GM19099 (cell line): ENCODE data around the gene DLGAP1.

Experiments used
- POLR2A ChIP-seq: IDR thresholded peaks from 3 replicates; pipeline ENCODE4 v1.6.1; 2011; ENCODE audit warnings: low read depth; ENCODE audit not compliant: insufficient read length; ENCODE audit errors: extremely low read depth

DLGAP1 gene

DNA sequence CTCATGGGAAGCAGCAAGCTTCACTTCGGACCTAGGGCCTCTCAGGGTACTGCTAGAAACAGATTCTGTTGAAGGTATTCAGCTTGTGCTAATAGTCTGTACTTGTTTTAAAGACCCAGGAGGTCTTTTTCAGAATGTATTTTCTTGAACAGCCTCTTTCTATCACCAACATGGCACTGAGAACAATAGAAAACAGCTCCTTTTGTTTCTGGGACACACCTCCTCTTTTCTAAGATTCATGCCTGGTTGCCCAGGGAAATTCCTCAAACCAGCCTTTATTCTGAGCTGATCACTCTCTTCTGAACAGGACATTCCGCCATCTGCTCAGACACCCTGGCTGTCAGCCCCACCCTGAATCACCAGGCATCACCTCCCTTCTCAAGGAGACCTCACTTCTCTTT is 615.5 kb downstream of the DLGAP1 start:
- TF ChIP-seq POLR2A = no peak

GRCh38 chr18:3836483-3837335 is 618.4 kb downstream of the DLGAP1 start:
- no peak for TF ChIP-seq POLR2A

GRCh38 chr18:3832025-3832638 is 623.0 kb downstream of the DLGAP1 start:
- no peak for TF ChIP-seq POLR2A

- no peak for TF ChIP-seq POLR2A
These were observed 624.5 kb downstream of the DLGAP1 start for GRCh38 chr18:3830604-3831003.

- TF ChIP-seq POLR2A = no peak
These were observed 627.8 kb downstream of the DLGAP1 start for GRCh38 chr18:3827236-3827845.

DNA sequence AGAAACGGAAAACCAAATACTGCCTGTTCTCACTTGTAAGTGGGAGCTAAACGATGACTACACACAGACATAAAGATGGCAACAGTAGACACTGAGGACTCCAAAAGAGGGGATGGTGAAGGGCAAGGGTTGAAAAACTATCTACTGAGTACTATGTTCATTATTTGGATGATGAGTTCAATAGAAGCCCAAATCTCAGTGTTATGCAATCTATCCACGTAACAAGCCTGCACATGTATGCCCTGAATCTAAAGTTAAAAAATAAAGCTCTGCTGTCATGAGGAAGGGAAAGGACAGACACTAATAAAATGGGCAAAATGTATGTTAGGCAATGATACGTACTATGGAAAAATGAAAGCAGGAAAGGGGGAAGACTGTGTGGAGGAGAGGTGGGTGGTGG is 629.1 kb downstream of the DLGAP1 start:
- no peak for TF ChIP-seq POLR2A

- no peak for TF ChIP-seq POLR2A
These were observed 631.0 kb downstream of the DLGAP1 start for GRCh38 chr18:3824101-3824500.

GRCh38 chr18:3823073-3823472 is 632.0 kb downstream of the DLGAP1 start:
- TF ChIP-seq POLR2A = no peak

DNA sequence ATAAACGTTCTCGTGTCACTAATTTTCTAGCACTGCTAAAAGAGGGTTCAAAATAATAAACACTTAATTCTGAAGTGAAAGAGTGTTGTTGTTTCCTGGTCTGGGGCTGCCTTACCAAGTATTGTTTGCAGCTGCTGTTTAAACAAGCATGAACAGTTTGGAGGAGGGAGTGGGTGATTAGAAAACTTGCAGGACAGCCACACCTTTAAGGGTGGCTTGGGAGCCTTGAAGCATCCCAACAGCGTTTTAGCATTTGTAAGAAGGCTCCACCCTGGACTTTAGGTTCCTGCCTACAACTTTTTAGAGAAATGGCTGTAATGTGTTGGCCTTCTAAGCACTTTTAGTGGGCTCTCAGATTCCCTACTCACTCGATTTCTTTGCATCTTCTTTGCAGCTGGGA is 633.6 kb downstream of the DLGAP1 start:
- no peak for TF ChIP-seq POLR2A

- TF ChIP-seq POLR2A = no peak
These were observed 635.1 kb downstream of the DLGAP1 start for GRCh38 chr18:3819961-3820360.

GRCh38 chr18:3816610-3817363 is 638.3 kb downstream of the DLGAP1 start:
- TF ChIP-seq POLR2A = no peak

DNA sequence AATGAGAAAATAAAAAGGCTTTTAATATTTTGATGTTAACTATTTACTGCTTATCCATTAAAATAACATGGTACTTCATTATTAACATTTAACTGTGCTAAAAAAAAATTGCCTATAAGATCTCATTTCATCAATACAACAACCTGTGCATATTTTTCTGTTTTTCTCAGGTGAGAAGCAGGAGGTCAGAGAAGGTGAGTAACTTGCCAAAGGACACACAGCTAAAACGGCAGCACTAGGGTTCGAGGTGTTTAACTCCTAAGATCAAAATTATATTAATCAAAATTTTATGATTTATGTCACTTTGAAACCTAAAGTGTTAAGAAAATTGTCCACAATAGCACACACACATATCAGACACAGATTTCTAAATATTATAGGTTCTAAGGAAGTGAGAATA is 639.1 kb downstream of the DLGAP1 start:
- no peak for TF ChIP-seq POLR2A

DNA sequence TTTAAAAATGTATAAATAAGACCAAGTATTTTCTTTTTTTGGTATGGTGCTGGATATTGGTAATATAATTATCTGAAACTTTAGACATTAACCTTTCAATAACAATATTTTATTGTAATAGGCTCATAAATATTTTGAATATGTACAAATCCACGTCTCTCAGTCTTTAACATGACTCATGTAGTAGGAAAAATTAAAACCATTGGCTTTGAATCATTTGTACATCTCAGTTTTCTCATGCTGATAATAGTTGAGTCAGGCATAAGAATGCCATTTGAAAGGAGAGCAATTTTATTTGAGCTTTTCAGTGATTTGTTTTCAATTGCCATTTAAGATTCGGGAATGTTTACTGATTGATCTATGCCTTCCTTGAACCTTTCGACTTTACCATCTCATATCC is 640.3 kb downstream of the DLGAP1 start:
- TF ChIP-seq POLR2A = no peak

DNA sequence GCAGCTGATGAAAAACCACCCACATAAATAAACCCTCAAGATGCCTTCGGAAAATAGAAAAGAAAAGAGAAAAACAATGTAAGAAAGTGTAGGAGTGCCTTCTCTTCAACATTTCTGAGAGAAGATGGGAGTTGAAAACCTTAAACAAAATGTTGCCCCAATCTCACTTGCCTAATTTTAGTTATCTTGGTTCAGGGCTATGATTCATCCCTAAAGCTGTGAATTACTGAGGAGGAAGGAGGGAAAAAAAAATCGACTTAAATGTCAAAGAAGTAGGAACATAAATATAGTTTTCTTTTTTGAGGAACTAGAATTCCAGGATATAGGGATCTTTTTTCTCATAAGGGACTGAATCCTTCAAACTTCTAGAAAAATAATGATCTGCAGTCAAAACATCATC is 644.8 kb downstream of the DLGAP1 start:
- TF ChIP-seq POLR2A = no peak
